A549 (cell line): ENCODE results near the gene KCNQ2. TPM values are rescaled to one million over a fixed set of nuclear protein-coding genes. Genes with fewer than 3 reads are reported as not detected.

Source experiments
- ATAC-seq, 2 experiments: fragments of 200-7000 bp in 1 of 2; fragments of >200 bp in 1 of 2; cut with Nextera tagmentation in 1 of 2; cut with Tn5 transposase in 1 of 2; 3 replicates each; pipeline versions ENCODE4 v1.8.0 to v1.9.1; 2018 to 2020; ENCODE audit warnings: mild to moderate bottlenecking in 1 of 2, moderate library complexity in 1 of 2
- CTCF ChIA-PET: fragments of 300-600 bp; sonication (Branson Sonifier 250); formaldehyde crosslinking; extraction: SDS; loops from one replicate; lab custom pipeline; 2021; ENCODE audit warnings: antibody characterized with exemption, inconsistent platforms; lab: Yijun Ruan, JAX
- POLR2A ChIA-PET: fragments of 350-600 bp; formaldehyde crosslinking; extraction: SDS; loops from one replicate; lab custom pipeline; 2021; ENCODE audit warnings: antibody characterized with exemption, inconsistent platforms; lab: Yijun Ruan, JAX
- DNase-seq, 2 experiments: peaks; one replicate each; pipeline versions ENCODE4 v3.0.0 to v3.0.0-alpha.2; 2011 to 2016; ENCODE audit warnings: low read depth in 1 of 2, low spot score in 1 of 2
- FAIRE-seq: peaks from 2 replicates; lab custom pipeline; 2011; peaks lifted over from hg19 to GRCh38; lab: Jason Lieb, UNC
- H3K27ac ChIP-seq, 2 experiments: fragments of >200 bp; sonication (Bioruptor Twin); formaldehyde crosslinking; 3 replicates each; pipeline ENCODE4 v1.5.1; 2016 to 2017
- H3K4me1 ChIP-seq: fragments of >200 bp; sonication (Bioruptor Twin); formaldehyde crosslinking; 3 replicates; pipeline ENCODE4 v1.6.1; 2016
- H3K4me2 ChIP-seq: fragments of >200 bp; sonication (Bioruptor Twin); formaldehyde crosslinking; 3 replicates; pipeline ENCODE4 v1.6.1; 2016
- H3K4me3 ChIP-seq: fragments of >200 bp; sonication (Bioruptor Twin); formaldehyde crosslinking; 3 replicates; pipeline ENCODE4 v1.5.1; 2016
- H3K9me3 ChIP-seq: fragments of >200 bp; sonication (Bioruptor Twin); formaldehyde crosslinking; 3 replicates; pipeline ENCODE4 v1.6.1; 2016
- ATOH8 ChIP-seq: fragments of 250-450 bp; sonication (Bioruptor Pico); IDR thresholded peaks from 2 replicates; pipeline ENCODE4 v1.5.0; 2020; ENCODE audit warnings: low read depth, mild to moderate bottlenecking, moderate library complexity
- CBX2 ChIP-seq: fragments of 200-600 bp; sonication (generic); IDR thresholded peaks from 2 replicates; pipeline ENCODE4 v1.6.1; 2016; ENCODE audit warnings: low read depth, mild to moderate bottlenecking, borderline replicate concordance
- CEBPB ChIP-seq, 2 experiments: fragments of >200 bp in 1 of 2; sonication (Bioruptor Twin) in 1 of 2; formaldehyde crosslinking in 1 of 2; IDR thresholded peaks; 2 replicates each; pipeline ENCODE4 v1.6.1; 2012 to 2016
- CHD2 ChIP-seq: fragments of 150-350 bp; IDR thresholded peaks from 2 replicates; pipeline ENCODE4 v1.6.1; 2014; ENCODE audit warnings: low read length; ENCODE audit not compliant: partially characterized antibody
- EHF ChIP-seq: fragments of 250-450 bp; sonication (Bioruptor Pico); IDR thresholded peaks from 2 replicates; pipeline ENCODE4 v1.5.0; 2020; ENCODE audit warnings: mild to moderate bottlenecking
- ESRRA ChIP-seq: fragments of 150-350 bp; IDR thresholded peaks from 2 replicates; pipeline ENCODE4 v1.6.1; 2014; ENCODE audit warnings: mild to moderate bottlenecking, low read length, borderline replicate concordance
- FOSB ChIP-seq: fragments of 250-450 bp; sonication (Bioruptor Pico); IDR thresholded peaks from 2 replicates; pipeline ENCODE4 v1.5.0; 2020; ENCODE audit warnings: mild to moderate bottlenecking, moderate library complexity
- FOSL2 ChIP-seq, 2 experiments: fragments of 450-650 bp in 1 of 2; fragments of >200 bp in 1 of 2; sonication (Bioruptor Twin) in 1 of 2; formaldehyde crosslinking; IDR thresholded peaks; 2 replicates each; pipeline versions ENCODE4 v1.5.0 to v1.6.1; 2016 to 2020; ENCODE audit warnings: mild to moderate bottlenecking in 1 of 2, moderate library complexity in 1 of 2
- FOXS1 ChIP-seq: fragments of 250-450 bp; sonication (Bioruptor Pico); IDR thresholded peaks from 2 replicates; pipeline ENCODE4 v1.5.0; 2020; ENCODE audit warnings: mild to moderate bottlenecking, moderate library complexity
- GATA3 ChIP-seq: IDR thresholded peaks from 2 replicates; pipeline ENCODE4 v1.6.1; 2012; ENCODE audit warnings: borderline replicate concordance
- HEYL ChIP-seq: fragments of 250-450 bp; sonication (Bioruptor Pico); IDR thresholded peaks from 2 replicates; pipeline ENCODE4 v1.8.0; 2021; ENCODE audit warnings: mild to moderate bottlenecking, moderate library complexity
- HOXB13 ChIP-seq: fragments of 250-450 bp; sonication (Bioruptor Pico); IDR thresholded peaks from 2 replicates; pipeline ENCODE4 v1.5.0; 2020; ENCODE audit warnings: low read depth, mild to moderate bottlenecking, moderate library complexity
- KDM1A ChIP-seq: fragments of 200-600 bp; sonication (generic); IDR thresholded peaks from 2 replicates; pipeline ENCODE4 v1.6.1; 2016; ENCODE audit warnings: low read depth, mild to moderate bottlenecking
- MAX ChIP-seq: IDR thresholded peaks from 2 replicates; pipeline ENCODE4 v1.6.1; 2012
- MAZ ChIP-seq: fragments of 150-350 bp; IDR thresholded peaks from 2 replicates; pipeline ENCODE4 v1.6.1; 2014; ENCODE audit warnings: antibody characterized with exemption, low read depth, low read length, borderline replicate concordance
- MYC ChIP-seq: IDR thresholded peaks from 2 replicates; pipeline ENCODE4 v1.6.1; 2012; ENCODE audit warnings: mild to moderate bottlenecking, inconsistent platforms, low read length, improper control_type of control experiment, borderline replicate concordance
- NR3C1 ChIP-seq: fragments of >200 bp; sonication (Bioruptor Twin); formaldehyde crosslinking; IDR thresholded peaks from 3 replicates; pipeline ENCODE4 v1.6.1; 2017
- PBX3 ChIP-seq: IDR thresholded peaks from 2 replicates; pipeline ENCODE4 v1.6.1; 2012
- POLR2A ChIP-seq: IDR thresholded peaks from 2 replicates; pipeline ENCODE4 v1.6.1; 2012; ENCODE audit warnings: mild to moderate bottlenecking, low read length
- RARB ChIP-seq: fragments of 250-450 bp; sonication (Bioruptor Pico); IDR thresholded peaks from 2 replicates; pipeline ENCODE4 v1.8.0; 2021; ENCODE audit warnings: mild to moderate bottlenecking, moderate library complexity
- REST ChIP-seq: fragments of 200-600 bp; sonication (generic); IDR thresholded peaks from 2 replicates; pipeline ENCODE4 v1.6.1; 2016; ENCODE audit warnings: antibody characterized with exemption, mild to moderate bottlenecking, moderate library complexity
- RFX5 ChIP-seq: fragments of 450-650 bp; IDR thresholded peaks from 2 replicates; pipeline ENCODE4 v1.7.1; 2014; ENCODE audit warnings: antibody characterized with exemption, mild to moderate bottlenecking, moderate library complexity
- SMC3 ChIP-seq: fragments of >200 bp; sonication (Bioruptor Twin); formaldehyde crosslinking; IDR thresholded peaks from 3 replicates; pipeline ENCODE4 v1.6.1; 2018; ENCODE audit warnings: inconsistent platforms
- TFCP2L1 ChIP-seq: fragments of 250-450 bp; sonication (Bioruptor Pico); IDR thresholded peaks from 2 replicates; pipeline ENCODE4 v1.5.0; 2021; ENCODE audit warnings: mild to moderate bottlenecking
- TP53 ChIP-seq: fragments of 250-450 bp; sonication (Bioruptor Pico); IDR thresholded peaks from 2 replicates; pipeline ENCODE4 v1.5.0; 2021; ENCODE audit warnings: mild to moderate bottlenecking, moderate library complexity
- ZC3H11A ChIP-seq: fragments of 450-650 bp; IDR thresholded peaks from 2 replicates; pipeline ENCODE4 v1.6.1; 2014; ENCODE audit warnings: antibody characterized with exemption, mild to moderate bottlenecking
- WGBS: methylation state at CpG from one replicate; pipeline ENCODE4 v1.1.6; 2017; ENCODE audit errors: missing lambda C conversion rate; 5-methylcytosine and 5-hydroxymethylcytosine counted together
- polyA plus RNA-seq, 4 experiments: library from polyadenylated mRNA; depleted of rRNA in 3 of 4; stranded (reverse); fragments of >200 nt; fragmentation: RNase III in 1 of 4; extraction: RNeasy Plus Mini Kit Qiagen cat#74134 plus additional on column Dnase treatment in 1 of 4; gene quantifications; 2 replicates in 3 of 4; 3 replicates in 1 of 4; pipeline ENCODE4 v1.2.3, GENCODE V29; 2011 to 2017
- TF ChIP-seq, protein P1 (sequence below): IDR thresholded peaks from 2 replicates; pipeline ENCODE4 v1.6.1; 2012; ENCODE audit warnings: low read depth, borderline replicate concordance
- TF ChIP-seq, protein P2 (sequence below): fragments of 150-350 bp; IDR thresholded peaks from 2 replicates; pipeline ENCODE4 v1.6.1; 2014; ENCODE audit warnings: low read depth, mild to moderate bottlenecking, low read length

The KCNQ2 gene
- polyA plus RNA-seq, 2 of the 4 experiments (the other 2 are of a cell fraction): 0.14 to 0.36 TPM

GRCh38 chr20:63430891-63431290 is 41.6 kb downstream of the KCNQ2 start:
- Histone ChIP-seq H3K4me2 (no peak overlapping the region), H3K9me3 (no peaks in the 10 kb centered on the region), H3K4me3 (no peak overlapping the region), H3K4me1 (no peaks in the 10 kb centered on the region), H3K27ac (no peak overlapping the region)
- no peak for DNase-seq
- ChIA-PET CTCF (interaction anchor here (1.7 kb wide), 1 partner anchor 21 kb away, joined by 5 read pairs; no protein-coding TSS in a partner anchor), POLR2A (no interaction called here)
- ATAC-seq: no peak
- no peak for FAIRE-seq
- no peak for TF ChIP-seq NR3C1
- TF ChIP-seq ZC3H11A: no peak
- no peak for TF ChIP-seq MYC
- 81% methylated on average over 10 of the region's 14 CpGs for WGBS

GRCh38 chr20:63429992-63430391 is 42.5 kb downstream of the KCNQ2 start:
- FAIRE-seq (no peak), DNase-seq (no peak), ATAC-seq (no peak)
- Histone ChIP-seq H3K27ac (no peak overlapping the region), H3K4me3 (no peak overlapping the region), H3K9me3 (no peaks in the 10 kb centered on the region), H3K4me2 (no peak overlapping the region), H3K4me1 (no peaks in the 10 kb centered on the region)
- ChIA-PET POLR2A (no interaction called here), CTCF (interaction anchor here (1.7 kb wide), 1 partner anchor 22 kb away, joined by 5 read pairs; no protein-coding TSS in a partner anchor)
- TF ChIP-seq FOSL2 (IDR thresholded peaks at IDR 0.05) (no peak), FOSL2 (CRISPR knock-in tag; IDR thresholded peaks at IDR 0.05) (no peak), HEYL (no peak), FOSB (no peak), REST (no peak), TFCP2L1 (CRISPR knock-in tag) (no peak), FOXS1 (no peak), RARB (CRISPR knock-in tag) (no peak), SMC3 (no peak), RFX5 (no peak), EHF (CRISPR knock-in tag) (no peak), CHD2 (no peak)
- 69% methylated on average over 8 of the region's 15 CpGs for WGBS

DNA sequence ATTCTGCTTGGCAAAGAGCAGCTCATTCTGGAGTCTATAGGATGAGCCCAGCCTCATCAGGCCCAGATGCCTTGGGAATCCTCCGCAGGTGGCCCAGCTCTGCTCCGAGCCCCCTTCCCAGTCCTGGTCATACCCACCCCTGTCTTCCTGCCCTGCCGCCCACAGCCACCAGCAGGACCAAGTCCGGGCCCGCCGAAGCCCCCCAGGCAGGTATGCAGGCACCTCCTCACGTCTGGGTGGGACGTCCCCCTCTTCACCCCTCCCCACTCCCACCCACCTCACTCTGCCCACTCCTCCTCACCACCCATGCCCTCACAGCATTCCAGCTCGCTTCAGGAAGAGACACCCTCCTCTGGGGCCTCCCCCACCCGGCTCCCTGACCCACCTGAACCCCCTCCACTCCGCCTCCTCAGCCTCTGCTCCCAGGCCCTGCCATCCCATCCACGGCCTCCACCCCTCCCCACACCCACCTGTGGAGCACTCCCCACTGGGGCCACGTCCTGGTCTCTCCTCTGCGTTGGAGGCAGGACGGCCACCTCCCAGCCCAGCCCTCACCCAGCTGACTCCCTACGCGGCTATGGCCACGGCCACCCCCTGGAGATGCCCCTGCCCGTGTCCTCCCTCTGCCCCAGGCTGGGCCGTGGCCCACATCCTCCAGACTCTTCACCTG is 43.4 kb downstream of the KCNQ2 start:
- no peak overlapping the region for H3K27ac ChIP-seq
- no peak for FAIRE-seq
- H3K9me3 ChIP-seq: no peaks in the 10 kb centered on the region
- no peak overlapping the region for H3K4me3 ChIP-seq
- ChIA-PET CTCF (interaction anchor here (1.0 to 1.2 kb wide), 2 partner anchors 15 to 21 kb away, joined by 3 read pairs; no protein-coding TSS in a partner anchor), POLR2A (no interaction called here)
- no peak overlapping the region for H3K4me2 ChIP-seq
- 74% methylated on average over 14 of the region's 20 CpGs for WGBS
- DNase-seq: no peak
- ATAC-seq: peak in 1 of 2 experiments; percentile 10; a peak in 2 of 6 replicates
- H3K4me1 ChIP-seq: no peaks in the 10 kb centered on the region
- TF ChIP-seq FOXS1: no peak
- TF ChIP-seq MAX: no peak
- no peak for TF ChIP-seq TP53 (CRISPR knock-in tag)
- TF ChIP-seq ESRRA: no peak
- TF ChIP-seq CBX2: no peak
- TF ChIP-seq GATA3: no peak
- TF ChIP-seq CHD2: no peak
- TF ChIP-seq, protein P1, sequence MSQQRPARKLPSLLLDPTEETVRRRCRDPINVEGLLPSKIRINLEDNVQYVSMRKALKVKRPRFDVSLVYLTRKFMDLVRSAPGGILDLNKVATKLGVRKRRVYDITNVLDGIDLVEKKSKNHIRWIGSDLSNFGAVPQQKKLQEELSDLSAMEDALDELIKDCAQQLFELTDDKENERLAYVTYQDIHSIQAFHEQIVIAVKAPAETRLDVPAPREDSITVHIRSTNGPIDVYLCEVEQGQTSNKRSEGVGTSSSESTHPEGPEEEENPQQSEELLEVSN: no peak
- TF ChIP-seq TFCP2L1 (CRISPR knock-in tag): no peak
- TF ChIP-seq CEBPB (IDR thresholded peaks at IDR 0.05): no peak
- no peak for TF ChIP-seq POLR2A
- no peak for TF ChIP-seq KDM1A
- no peak for TF ChIP-seq MAZ
- TF ChIP-seq, protein P2, sequence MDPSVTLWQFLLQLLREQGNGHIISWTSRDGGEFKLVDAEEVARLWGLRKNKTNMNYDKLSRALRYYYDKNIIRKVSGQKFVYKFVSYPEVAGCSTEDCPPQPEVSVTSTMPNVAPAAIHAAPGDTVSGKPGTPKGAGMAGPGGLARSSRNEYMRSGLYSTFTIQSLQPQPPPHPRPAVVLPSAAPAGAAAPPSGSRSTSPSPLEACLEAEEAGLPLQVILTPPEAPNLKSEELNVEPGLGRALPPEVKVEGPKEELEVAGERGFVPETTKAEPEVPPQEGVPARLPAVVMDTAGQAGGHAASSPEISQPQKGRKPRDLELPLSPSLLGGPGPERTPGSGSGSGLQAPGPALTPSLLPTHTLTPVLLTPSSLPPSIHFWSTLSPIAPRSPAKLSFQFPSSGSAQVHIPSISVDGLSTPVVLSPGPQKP: no peak
- TF ChIP-seq ATOH8 (CRISPR knock-in tag): no peak
- no peak for TF ChIP-seq HOXB13 (CRISPR knock-in tag)
- TF ChIP-seq PBX3: no peak
